ENCODE measurements around the gene SEMA6C. TPM values are rescaled to one million over a fixed set of nuclear protein-coding genes. Genes with fewer than 3 reads are reported as not detected.

The SEMA6C gene
- total and polyA plus RNA-seq, 2 of the 13 experiments (the other 11 are each of a cell fraction or from before 2014, with no cell fraction given) = 1.4 to 2.9 TPM

- TF ChIP-seq ZNF10 (CRISPR knock-in tag; IDR thresholded peaks at IDR 0.05; ENCODE audit: borderline replicate concordance, low read depth) (no peak), ZNF790 (CRISPR knock-in tag; IDR thresholded peaks at IDR 0.05; ENCODE audit: borderline replicate concordance) (no peak), POLR2A (IDR thresholded peaks at IDR 0.05; ENCODE audit: insufficient read depth in 1 of 2, low read depth in 2 of 2, low read length in 2 of 2) (peak in 1 of 2 experiments; percentile 46; a peak in 1 of 4 replicates), KDM3A (CRISPR knock-in tag; IDR thresholded peaks at IDR 0.05; ENCODE audit: low read depth) (no peak), SUZ12 (IDR thresholded peaks at IDR 0.05; ENCODE audit: low read depth, low read length) (no peak), NR2F6 (IDR thresholded peaks at IDR 0.05) (peak; percentile 75), NR2F6 (CRISPR knock-in tag; IDR thresholded peaks at IDR 0.05) (no peak; the same call in 1 of the 2 replicates), ZNF362 (CRISPR knock-in tag; IDR thresholded peaks at IDR 0.05; ENCODE audit: borderline replicate concordance) (no peak), ZNF687 (CRISPR knock-in tag; IDR thresholded peaks at IDR 0.05) (peak; percentile 70), ZBTB8A (CRISPR knock-in tag; IDR thresholded peaks at IDR 0.05; ENCODE audit: borderline replicate concordance, low read depth) (no peak), ZNF101 (CRISPR knock-in tag; IDR thresholded peaks at IDR 0.05; ENCODE audit: borderline replicate concordance, low read depth) (0 out of 2 replicates have a peak, but pooled peaks have one; percentile 66), XRCC5 (optimal IDR thresholded peaks at IDR 0.05; ENCODE audit: low read length) (no peak), SIX1 (CRISPR knock-in tag; IDR thresholded peaks at IDR 0.05; ENCODE audit: borderline replicate concordance) (no peak), ADNP (CRISPR knock-in tag; IDR thresholded peaks at IDR 0.05) (no peak), ZNF30 (CRISPR knock-in tag; IDR thresholded peaks at IDR 0.05) (no peak), ZEB1 (IDR thresholded peaks at IDR 0.05; ENCODE audit: insufficient replicate concordance, low read depth) (no peak), GATAD2A (CRISPR knock-in tag; IDR thresholded peaks at IDR 0.05) (no peak), HNF4G (IDR thresholded peaks at IDR 0.05; ENCODE audit: borderline replicate concordance, low read depth, low read length) (no peak), HNF4G (CRISPR knock-in tag; IDR thresholded peaks at IDR 0.05; ENCODE audit: borderline replicate concordance, low read depth) (0 out of 2 replicates have a peak, but pooled peaks have one; percentile 21), CBX5 (CRISPR knock-in tag; IDR thresholded peaks at IDR 0.05; ENCODE audit: borderline replicate concordance) (no peak), ARID3A (IDR thresholded peaks at IDR 0.05; ENCODE audit: low read depth, low read length) (no peak), FOSL2 (CRISPR knock-in tag; IDR thresholded peaks at IDR 0.05) (no peak)
- TF ChIP-seq, protein P1, sequence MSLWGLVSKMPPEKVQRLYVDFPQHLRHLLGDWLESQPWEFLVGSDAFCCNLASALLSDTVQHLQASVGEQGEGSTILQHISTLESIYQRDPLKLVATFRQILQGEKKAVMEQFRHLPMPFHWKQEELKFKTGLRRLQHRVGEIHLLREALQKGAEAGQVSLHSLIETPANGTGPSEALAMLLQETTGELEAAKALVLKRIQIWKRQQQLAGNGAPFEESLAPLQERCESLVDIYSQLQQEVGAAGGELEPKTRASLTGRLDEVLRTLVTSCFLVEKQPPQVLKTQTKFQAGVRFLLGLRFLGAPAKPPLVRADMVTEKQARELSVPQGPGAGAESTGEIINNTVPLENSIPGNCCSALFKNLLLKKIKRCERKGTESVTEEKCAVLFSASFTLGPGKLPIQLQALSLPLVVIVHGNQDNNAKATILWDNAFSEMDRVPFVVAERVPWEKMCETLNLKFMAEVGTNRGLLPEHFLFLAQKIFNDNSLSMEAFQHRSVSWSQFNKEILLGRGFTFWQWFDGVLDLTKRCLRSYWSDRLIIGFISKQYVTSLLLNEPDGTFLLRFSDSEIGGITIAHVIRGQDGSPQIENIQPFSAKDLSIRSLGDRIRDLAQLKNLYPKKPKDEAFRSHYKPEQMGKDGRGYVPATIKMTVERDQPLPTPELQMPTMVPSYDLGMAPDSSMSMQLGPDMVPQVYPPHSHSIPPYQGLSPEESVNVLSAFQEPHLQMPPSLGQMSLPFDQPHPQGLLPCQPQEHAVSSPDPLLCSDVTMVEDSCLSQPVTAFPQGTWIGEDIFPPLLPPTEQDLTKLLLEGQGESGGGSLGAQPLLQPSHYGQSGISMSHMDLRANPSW (CRISPR knock-in tag; IDR thresholded peaks at IDR 0.05; ENCODE audit: borderline replicate concordance) = no peak
Measured at GRCh38 chr1:151165281-151165737, 18.9 kb upstream of the SEMA6C start (continued).
